Peyer's patch (tissue), 4 donors: ENCODE data around the gene PER1. TPM values are rescaled to one million over a fixed set of nuclear protein-coding genes. Genes with fewer than 3 reads are reported as not detected.

Experiments used
- DNase-seq, 3 donors: peaks; one replicate each; pipeline ENCODE4 v3.0.0-alpha.2; 2017 to 2019
- H3K27ac ChIP-seq, 4 donors: fragments of 200-600 bp; sonication (generic); one replicate each; pipeline ENCODE4 v1.5.1; 2016 to 2019
- H3K27me3 ChIP-seq, 2 donors: fragments of 200-600 bp; sonication (generic); one replicate each; pipeline ENCODE4 v1.5.1; 2019
- H3K36me3 ChIP-seq, 3 donors: fragments of 200-600 bp; sonication (generic); one replicate each; pipeline ENCODE4 v1.5.1; 2016 to 2019
- H3K4me1 ChIP-seq, 4 donors: fragments of 200-600 bp; sonication (generic); one replicate each; pipeline ENCODE4 v1.5.1; 2016 to 2019
- H3K4me3 ChIP-seq, 4 donors: fragments of 200-600 bp; sonication (generic); 1 replicate in 3 of 4; 2 replicates in 1 of 4; pipeline ENCODE4 v1.5.1; 2016 to 2019; ENCODE audit warnings: mild to moderate bottlenecking in 1 of 4
- H3K9me3 ChIP-seq, 4 donors: fragments of 200-600 bp; sonication (generic); one replicate each; pipeline ENCODE4 v1.5.1; 2016 to 2019; ENCODE audit warnings: mild to moderate bottlenecking in 1 of 4
- CTCF ChIP-seq, 6 experiments: fragments of 450-650 bp in 4 of 6; fragments of 200-600 bp in 2 of 6; sonication (generic) in 1 of 6; IDR thresholded peaks; one replicate each; pipeline ENCODE4 v1.5.1; 2017 to 2019; ENCODE audit warnings: antibody characterized with exemption in 6 of 6, mild to moderate bottlenecking in 3 of 6, moderate library complexity in 1 of 6
- POLR2A ChIP-seq, 2 donors: fragments of 450-650 bp; IDR thresholded peaks; one replicate each; pipeline ENCODE4 v1.5.1; 2017; ENCODE audit warnings: antibody characterized with exemption in 2 of 2, mild to moderate bottlenecking in 2 of 2, moderate library complexity in 2 of 2
- total RNA-seq, 4 donors: library from RNA; depleted of rRNA; stranded (reverse); fragments of >200 nt; gene quantifications; one replicate each; pipeline ENCODE4 v1.1.0, GENCODE V29; 2016

The PER1 gene
- total RNA-seq, 4 donors from 2014 or later: 67.6 to 143 (median 119) TPM

DNA sequence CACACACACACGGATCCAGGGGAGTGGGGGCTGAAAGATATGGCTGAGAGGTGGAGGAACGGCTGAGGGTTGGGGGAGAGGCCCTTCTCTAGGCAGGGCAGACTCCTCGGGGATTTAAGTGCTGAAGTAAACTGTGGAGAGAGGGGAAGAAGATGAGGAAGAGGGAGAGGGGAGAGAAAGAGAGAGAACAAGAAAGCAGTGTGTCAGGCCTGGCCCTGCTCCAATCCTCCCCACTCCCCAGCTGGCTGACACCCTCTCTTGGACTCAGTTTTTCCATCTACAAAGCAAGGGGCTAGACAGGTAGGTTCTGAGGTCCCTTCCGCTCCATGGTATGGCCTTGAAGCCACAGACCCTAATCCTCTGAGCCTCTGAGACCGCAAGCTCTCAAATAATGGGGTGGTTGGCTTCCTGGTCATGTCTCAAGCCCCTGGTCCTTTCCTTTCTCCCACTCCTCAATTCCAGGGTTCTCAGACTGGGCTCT, 8.6 kb upstream of the PER1 start:
- H3K4me1 ChIP-seq: peaks cover 9 to 58% (median 20%) of the 10 kb centered on the region in 4 donors
- DNase-seq: no peak
- peaks cover 0 to 22% (median 0%) of the 10 kb centered on the region in 3 donors for H3K36me3 ChIP-seq
- no peak for TF ChIP-seq POLR2A (IDR thresholded peaks at IDR 0.05)
- TF ChIP-seq CTCF (IDR thresholded peaks at IDR 0.05): no peak
- H3K27me3 ChIP-seq: no peaks in the 10 kb centered on the region
- no peaks in the 10 kb centered on the region for H3K9me3 ChIP-seq
- H3K4me3 ChIP-seq: no peak overlapping the region
- H3K27ac ChIP-seq: peak overlapping the region; percentile 58 to 100 (median 100)

GRCh38 chr17:8160224-8160577, 8.0 kb upstream of the PER1 start:
- Histone ChIP-seq H3K27ac (peak overlapping the region; percentile 8 to 100 (median 78)), H3K4me3 (no peak overlapping the region), H3K27me3 (no peaks in the 10 kb centered on the region), H3K9me3 (no peaks in the 10 kb centered on the region), H3K36me3 (peaks cover 0 to 22% (median 0%) of the 10 kb centered on the region in 3 donors), H3K4me1 (peaks cover 9 to 58% (median 20%) of the 10 kb centered on the region in 4 donors)
- DNase-seq: no peak
- TF ChIP-seq CTCF (IDR thresholded peaks at IDR 0.05) (no peak), POLR2A (IDR thresholded peaks at IDR 0.05) (no peak)

DNA sequence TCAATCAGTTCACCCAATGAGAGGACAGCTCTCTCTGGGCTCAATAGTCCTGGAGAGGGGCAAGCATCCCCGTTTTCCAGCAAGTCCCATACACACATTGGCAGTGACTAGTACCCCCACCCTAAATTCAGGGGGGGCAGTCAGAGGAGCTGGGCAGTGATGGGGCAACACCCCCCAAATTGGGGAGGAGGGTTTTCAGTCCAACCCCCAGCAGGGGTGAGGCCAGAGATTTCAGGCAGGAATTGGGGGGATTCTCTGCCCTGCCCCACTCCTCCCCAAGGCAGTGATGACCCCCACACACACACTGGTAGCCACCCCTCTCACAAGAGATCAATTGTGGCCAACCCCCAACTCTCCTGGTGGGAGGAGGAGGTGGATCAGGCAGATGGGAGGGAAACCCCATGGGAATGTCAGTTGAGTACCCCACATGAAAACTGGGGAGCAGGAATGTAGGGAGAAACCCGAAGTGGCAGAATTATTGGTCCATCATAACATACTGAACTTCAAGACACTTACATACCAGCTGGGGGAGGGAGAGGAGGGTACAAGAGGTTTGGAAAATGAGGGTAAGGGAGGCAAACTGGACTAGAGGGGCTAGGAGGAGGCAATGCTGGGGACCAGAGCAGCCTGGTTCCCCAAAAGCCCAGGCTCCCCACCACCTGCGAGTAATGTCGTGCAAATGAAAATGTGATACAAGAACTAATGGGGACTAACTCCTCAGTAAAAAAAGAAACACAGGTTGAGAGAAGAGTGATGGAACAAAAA, 7.4 kb upstream of the PER1 start:
- DNase-seq: peak in 1 of 3 donors; percentile 43
- H3K36me3 ChIP-seq: peaks cover 0 to 22% (median 0%) of the 10 kb centered on the region in 3 donors
- no peaks in the 10 kb centered on the region for H3K9me3 ChIP-seq
- TF ChIP-seq POLR2A (IDR thresholded peaks at IDR 0.05): no peak
- TF ChIP-seq CTCF (IDR thresholded peaks at IDR 0.05): no peak
- H3K27me3 ChIP-seq: no peaks in the 10 kb centered on the region
- peak overlapping the region; percentile 61 to 99 (median 88) for H3K27ac ChIP-seq
- H3K4me3 ChIP-seq: no peak overlapping the region
- H3K4me1 ChIP-seq: peaks cover 9 to 55% (median 21%) of the 10 kb centered on the region in 4 donors

GRCh38 chr17:8159032-8159400, 6.8 kb upstream of the PER1 start:
- Histone ChIP-seq H3K4me1 (peaks cover 5 to 48% (median 23%) of the 10 kb centered on the region in 4 donors), H3K9me3 (no peaks in the 10 kb centered on the region), H3K27me3 (no peaks in the 10 kb centered on the region), H3K27ac (peak overlapping the region; percentile 61 to 99 (median 88)), H3K36me3 (peaks cover 0 to 22% (median 0%) of the 10 kb centered on the region in 3 donors), H3K4me3 (no peak overlapping the region)
- no peak for TF ChIP-seq POLR2A (IDR thresholded peaks at IDR 0.05)
- TF ChIP-seq CTCF (IDR thresholded peaks at IDR 0.05): no peak
- DNase-seq: no peak

- Histone ChIP-seq H3K36me3 (peaks cover 0 to 22% (median 0%) of the 10 kb centered on the region in 3 donors), H3K9me3 (no peaks in the 10 kb centered on the region), H3K27me3 (no peaks in the 10 kb centered on the region), H3K4me3 (no peak overlapping the region), H3K27ac (peak overlapping the region; percentile 84 to 99 (median 95)), H3K4me1 (peaks cover 3 to 44% (median 23%) of the 10 kb centered on the region in 4 donors)
- peak; percentile 95 to 98 (median 95) for DNase-seq
- peak; percentile 92 to 99 (median 98) for TF ChIP-seq CTCF (IDR thresholded peaks at IDR 0.05)
- TF ChIP-seq POLR2A (IDR thresholded peaks at IDR 0.05): peak; percentile 28 to 40
Observed at GRCh38 chr17:8158267-8159031, 6.2 kb upstream of the PER1 start.
